ENCODE data around the gene MTERF4. TPM values are rescaled to one million over a fixed set of nuclear protein-coding genes. Genes with fewer than 3 reads are reported as not detected.

The MTERF4 gene
- total and polyA plus RNA-seq, 10 of the 15 experiments (the other 5 are each of a cell fraction or from before 2014, with no cell fraction given), result 36.7 to 69.1 (median 45.5) TPM

DNA sequence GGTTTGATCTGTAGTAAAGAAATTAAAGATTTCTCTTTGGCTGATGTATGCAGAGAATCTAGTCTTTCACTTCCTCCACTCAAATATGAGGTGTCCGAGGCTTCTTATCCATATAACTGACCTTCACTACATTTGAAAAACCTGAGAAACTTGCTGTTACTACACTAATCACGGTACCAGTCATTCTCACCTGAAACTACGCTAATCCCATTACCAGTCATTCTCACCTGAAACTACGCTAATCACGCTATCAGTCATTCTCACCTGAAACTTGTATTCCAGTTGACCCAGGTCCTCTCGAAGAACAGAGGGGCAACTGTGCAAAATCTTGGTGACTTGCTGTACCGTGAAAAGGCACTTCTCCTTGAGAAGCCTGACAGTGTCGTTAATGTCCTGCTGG lies 5.1 kb downstream of the MTERF4 start (continued):
- TF ChIP-seq, protein P1, sequence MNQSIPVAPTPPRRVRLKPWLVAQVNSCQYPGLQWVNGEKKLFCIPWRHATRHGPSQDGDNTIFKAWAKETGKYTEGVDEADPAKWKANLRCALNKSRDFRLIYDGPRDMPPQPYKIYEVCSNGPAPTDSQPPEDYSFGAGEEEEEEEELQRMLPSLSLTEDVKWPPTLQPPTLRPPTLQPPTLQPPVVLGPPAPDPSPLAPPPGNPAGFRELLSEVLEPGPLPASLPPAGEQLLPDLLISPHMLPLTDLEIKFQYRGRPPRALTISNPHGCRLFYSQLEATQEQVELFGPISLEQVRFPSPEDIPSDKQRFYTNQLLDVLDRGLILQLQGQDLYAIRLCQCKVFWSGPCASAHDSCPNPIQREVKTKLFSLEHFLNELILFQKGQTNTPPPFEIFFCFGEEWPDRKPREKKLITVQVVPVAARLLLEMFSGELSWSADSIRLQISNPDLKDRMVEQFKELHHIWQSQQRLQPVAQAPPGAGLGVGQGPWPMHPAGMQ (IDR thresholded peaks at IDR 0.05; ENCODE audit: borderline replicate concordance), result no peak
- TF ChIP-seq ZSCAN29 (IDR thresholded peaks at IDR 0.05) (no peak), POU2F2 (IDR thresholded peaks at IDR 0.05; ENCODE audit: borderline replicate concordance, low read depth, low read length) (peak; percentile 65; the same call in 2 of the 3 replicates), SUZ12 (IDR thresholded peaks at IDR 0.05; ENCODE audit: unreplicated experiment) (no peak), EP300 (IDR thresholded peaks at IDR 0.05; ENCODE audit: borderline replicate concordance in 1 of 2, control insufficient read depth in 1 of 2, low read depth in 2 of 2, low read length in 2 of 2) (peak; percentile 95 to 99), NFYA (IDR thresholded peaks at IDR 0.05; ENCODE audit: borderline replicate concordance, low read depth, low read length) (no peak), YY1 (IDR thresholded peaks at IDR 0.05; ENCODE audit: low read depth, low read length) (no peak), RFX5 (IDR thresholded peaks at IDR 0.05; ENCODE audit: low read depth, low read length) (no peak), JUND (IDR thresholded peaks at IDR 0.05; ENCODE audit: low read depth, low read length) (no peak), KDM1A (IDR thresholded peaks at IDR 0.05; ENCODE audit: borderline replicate concordance) (no peak), BACH1 (IDR thresholded peaks at IDR 0.05; ENCODE audit: borderline replicate concordance) (peak; percentile 81; the same call in 1 of the 2 replicates), RAD51 (IDR thresholded peaks at IDR 0.05) (no peak), RELA (IDR thresholded peaks at IDR 0.05; ENCODE audit: borderline replicate concordance, partially characterized antibody) (no peak), MXI1 (IDR thresholded peaks at IDR 0.05; ENCODE audit: low read depth, low read length) (0 out of 2 replicates have a peak, but pooled peaks have one; percentile 19), ZNF384 (IDR thresholded peaks at IDR 0.05; ENCODE audit: borderline replicate concordance, low read depth, low read length) (no peak)
- TF ChIP-seq, protein P2, sequence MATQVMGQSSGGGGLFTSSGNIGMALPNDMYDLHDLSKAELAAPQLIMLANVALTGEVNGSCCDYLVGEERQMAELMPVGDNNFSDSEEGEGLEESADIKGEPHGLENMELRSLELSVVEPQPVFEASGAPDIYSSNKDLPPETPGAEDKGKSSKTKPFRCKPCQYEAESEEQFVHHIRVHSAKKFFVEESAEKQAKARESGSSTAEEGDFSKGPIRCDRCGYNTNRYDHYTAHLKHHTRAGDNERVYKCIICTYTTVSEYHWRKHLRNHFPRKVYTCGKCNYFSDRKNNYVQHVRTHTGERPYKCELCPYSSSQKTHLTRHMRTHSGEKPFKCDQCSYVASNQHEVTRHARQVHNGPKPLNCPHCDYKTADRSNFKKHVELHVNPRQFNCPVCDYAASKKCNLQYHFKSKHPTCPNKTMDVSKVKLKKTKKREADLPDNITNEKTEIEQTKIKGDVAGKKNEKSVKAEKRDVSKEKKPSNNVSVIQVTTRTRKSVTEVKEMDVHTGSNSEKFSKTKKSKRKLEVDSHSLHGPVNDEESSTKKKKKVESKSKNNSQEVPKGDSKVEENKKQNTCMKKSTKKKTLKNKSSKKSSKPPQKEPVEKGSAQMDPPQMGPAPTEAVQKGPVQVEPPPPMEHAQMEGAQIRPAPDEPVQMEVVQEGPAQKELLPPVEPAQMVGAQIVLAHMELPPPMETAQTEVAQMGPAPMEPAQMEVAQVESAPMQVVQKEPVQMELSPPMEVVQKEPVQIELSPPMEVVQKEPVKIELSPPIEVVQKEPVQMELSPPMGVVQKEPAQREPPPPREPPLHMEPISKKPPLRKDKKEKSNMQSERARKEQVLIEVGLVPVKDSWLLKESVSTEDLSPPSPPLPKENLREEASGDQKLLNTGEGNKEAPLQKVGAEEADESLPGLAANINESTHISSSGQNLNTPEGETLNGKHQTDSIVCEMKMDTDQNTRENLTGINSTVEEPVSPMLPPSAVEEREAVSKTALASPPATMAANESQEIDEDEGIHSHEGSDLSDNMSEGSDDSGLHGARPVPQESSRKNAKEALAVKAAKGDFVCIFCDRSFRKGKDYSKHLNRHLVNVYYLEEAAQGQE (IDR thresholded peaks at IDR 0.05; ENCODE audit: low read depth, low read length), result no peak
- TF ChIP-seq, protein P3, sequence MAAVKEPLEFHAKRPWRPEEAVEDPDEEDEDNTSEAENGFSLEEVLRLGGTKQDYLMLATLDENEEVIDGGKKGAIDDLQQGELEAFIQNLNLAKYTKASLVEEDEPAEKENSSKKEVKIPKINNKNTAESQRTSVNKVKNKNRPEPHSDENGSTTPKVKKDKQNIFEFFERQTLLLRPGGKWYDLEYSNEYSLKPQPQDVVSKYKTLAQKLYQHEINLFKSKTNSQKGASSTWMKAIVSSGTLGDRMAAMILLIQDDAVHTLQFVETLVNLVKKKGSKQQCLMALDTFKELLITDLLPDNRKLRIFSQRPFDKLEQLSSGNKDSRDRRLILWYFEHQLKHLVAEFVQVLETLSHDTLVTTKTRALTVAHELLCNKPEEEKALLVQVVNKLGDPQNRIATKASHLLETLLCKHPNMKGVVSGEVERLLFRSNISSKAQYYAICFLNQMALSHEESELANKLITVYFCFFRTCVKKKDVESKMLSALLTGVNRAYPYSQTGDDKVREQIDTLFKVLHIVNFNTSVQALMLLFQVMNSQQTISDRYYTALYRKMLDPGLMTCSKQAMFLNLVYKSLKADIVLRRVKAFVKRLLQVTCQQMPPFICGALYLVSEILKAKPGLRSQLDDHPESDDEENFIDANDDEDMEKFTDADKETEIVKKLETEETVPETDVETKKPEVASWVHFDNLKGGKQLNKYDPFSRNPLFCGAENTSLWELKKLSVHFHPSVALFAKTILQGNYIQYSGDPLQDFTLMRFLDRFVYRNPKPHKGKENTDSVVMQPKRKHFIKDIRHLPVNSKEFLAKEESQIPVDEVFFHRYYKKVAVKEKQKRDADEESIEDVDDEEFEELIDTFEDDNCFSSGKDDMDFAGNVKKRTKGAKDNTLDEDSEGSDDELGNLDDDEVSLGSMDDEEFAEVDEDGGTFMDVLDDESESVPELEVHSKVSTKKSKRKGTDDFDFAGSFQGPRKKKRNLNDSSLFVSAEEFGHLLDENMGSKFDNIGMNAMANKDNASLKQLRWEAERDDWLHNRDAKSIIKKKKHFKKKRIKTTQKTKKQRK (IDR thresholded peaks at IDR 0.05; ENCODE audit: low read depth, low read length), result no peak
- TF ChIP-seq, protein P4, sequence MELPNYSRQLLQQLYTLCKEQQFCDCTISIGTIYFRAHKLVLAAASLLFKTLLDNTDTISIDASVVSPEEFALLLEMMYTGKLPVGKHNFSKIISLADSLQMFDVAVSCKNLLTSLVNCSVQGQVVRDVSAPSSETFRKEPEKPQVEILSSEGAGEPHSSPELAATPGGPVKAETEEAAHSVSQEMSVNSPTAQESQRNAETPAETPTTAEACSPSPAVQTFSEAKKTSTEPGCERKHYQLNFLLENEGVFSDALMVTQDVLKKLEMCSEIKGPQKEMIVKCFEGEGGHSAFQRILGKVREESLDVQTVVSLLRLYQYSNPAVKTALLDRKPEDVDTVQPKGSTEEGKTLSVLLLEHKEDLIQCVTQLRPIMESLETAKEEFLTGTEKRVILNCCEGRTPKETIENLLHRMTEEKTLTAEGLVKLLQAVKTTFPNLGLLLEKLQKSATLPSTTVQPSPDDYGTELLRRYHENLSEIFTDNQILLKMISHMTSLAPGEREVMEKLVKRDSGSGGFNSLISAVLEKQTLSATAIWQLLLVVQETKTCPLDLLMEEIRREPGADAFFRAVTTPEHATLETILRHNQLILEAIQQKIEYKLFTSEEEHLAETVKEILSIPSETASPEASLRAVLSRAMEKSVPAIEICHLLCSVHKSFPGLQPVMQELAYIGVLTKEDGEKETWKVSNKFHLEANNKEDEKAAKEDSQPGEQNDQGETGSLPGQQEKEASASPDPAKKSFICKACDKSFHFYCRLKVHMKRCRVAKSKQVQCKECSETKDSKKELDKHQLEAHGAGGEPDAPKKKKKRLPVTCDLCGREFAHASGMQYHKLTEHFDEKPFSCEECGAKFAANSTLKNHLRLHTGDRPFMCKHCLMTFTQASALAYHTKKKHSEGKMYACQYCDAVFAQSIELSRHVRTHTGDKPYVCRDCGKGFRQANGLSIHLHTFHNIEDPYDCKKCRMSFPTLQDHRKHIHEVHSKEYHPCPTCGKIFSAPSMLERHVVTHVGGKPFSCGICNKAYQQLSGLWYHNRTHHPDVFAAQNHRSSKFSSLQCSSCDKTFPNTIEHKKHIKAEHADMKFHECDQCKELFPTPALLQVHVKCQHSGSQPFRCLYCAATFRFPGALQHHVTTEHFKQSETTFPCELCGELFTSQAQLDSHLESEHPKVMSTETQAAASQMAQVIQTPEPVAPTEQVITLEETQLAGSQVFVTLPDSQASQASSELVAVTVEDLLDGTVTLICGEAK (IDR thresholded peaks at IDR 0.05; ENCODE audit: borderline replicate concordance), result no peak
